GM21723 (cell line): ENCODE measurements around the gene OTOF.
"Not testable (repeated sequence)": the region's sequence is repeated elsewhere in the genome, so short reads cannot be mapped to it uniquely, and the experiment has no call there.

Experiments used
- ATAC-seq: cut with Tn5 transposase; IDR thresholded peaks from one replicate; pipeline ENCODE4 v1.9.1; 2021; ENCODE audit warnings: mild to moderate bottlenecking, moderate library complexity; ENCODE audit not compliant: unreplicated experiment

OTOF gene

GRCh38 chr2:26481706-26482105, 3.8 kb upstream of the OTOF start:
- ATAC-seq: no peak

DNA sequence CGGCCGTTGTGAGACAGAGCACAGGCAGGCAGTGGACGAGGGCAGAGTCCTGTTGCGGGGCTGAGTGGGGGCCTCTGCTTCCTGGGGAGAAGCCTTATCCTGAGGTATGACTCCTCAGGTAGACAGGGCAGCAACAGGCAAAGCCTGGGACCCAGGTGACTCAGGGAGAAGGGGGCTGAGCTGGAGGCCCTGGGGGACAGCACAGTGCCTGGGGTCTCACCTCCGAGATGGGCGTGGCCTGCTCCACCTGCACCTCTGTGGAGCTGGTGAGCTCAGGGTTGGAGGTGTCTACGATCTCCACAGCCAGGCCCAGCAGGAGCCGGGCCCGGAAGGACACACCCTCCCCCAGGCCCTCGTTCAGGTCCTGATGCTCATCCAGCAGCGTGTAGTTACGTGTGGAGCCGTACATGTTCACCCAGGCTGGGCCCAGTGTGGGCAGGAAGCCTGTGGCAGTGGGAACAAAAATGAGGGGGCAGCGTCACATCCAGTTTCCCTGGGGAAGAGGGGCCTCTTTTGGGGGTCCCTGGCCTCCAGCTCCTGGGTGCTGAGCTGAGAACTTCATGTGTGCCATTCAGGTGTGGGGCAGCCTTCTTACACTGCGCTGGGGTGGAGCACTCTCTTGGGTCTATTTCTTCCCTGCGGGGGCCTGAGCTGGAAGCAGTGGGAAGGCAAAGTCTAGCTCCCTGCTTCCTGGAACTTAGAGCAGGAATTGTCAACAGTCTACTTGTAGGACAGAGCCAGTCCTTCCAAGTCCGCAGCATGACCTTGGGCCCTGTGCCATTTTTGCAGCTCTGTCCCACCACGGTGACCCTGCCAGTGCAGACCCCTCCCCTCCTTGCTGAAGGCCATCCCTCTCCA, 2.9 kb upstream of the OTOF start:
- ATAC-seq: no peak

DNA sequence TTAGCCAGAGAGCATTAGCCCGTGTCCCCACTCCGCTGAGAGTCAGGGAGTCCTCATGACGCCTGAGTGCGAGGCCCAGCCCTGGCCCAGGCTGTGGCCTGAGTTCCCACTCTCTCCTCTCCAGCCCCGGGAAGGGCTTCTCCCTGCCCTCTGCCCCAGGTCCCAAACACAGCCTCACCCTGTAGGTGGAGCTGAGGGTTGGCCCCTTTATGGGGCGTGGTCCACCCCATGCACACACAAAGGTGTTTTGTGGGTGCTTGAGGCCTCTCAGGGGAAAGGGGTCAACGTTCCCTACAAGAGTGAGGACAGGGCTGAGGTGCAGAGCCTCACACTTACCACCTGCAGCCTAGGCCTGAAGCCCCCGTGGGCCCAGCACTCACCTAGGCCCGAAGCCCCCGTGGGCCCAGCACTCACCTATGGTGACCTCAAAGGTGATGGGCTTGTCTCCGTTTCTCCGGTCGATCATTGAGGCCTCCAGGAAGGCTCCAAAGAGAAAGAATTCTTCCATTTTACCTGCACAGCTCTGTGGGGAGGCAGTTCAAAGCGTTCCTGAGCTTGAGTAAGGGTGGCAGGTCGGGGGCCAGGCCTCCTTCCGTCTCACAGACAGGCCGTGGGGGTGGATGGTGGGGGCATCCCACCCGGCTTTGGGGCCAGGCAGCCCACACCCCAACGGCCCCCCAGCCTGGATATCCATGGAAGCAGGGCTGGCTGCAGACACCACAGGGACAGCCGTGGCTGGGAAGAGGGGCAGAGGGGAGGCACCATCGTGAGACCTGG, 2.1 kb upstream of the OTOF start:
- ATAC-seq: no peak

DNA sequence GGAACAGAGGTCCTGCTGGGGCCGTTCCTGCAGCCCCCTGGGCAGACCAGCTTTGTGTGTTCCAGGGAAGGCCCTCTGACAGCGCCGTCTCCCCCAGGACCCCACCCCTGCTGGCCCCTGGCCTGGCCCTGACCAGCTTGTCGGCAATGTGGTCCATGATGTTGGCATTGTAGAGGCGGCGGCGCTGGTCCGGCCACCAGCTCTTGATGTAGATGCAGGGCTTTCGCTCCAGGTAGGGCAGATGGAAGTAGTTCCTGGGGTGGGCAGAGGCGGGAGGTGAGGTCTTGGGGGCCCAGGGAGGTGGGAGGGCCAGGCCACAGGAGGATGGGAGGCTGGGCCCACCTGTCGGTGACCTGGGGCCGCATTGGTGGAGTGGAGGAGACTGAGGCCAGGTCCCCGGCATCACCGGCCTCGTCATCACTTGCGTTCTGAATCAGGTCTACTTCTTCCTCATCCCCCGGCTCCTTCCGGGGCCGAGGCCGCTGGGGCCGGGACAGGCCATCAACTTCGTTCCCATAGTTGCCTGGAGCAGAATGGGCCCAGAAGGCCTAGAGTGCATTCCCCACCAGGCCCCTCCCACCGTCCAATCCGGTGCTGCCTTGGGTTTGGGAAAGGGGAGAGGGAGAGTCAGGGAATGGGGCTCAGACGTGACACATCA, 1.3 kb upstream of the OTOF start:
- ATAC-seq: no peak

- ATAC-seq: no peak
Observed at GRCh38 chr2:26478366-26478765, 442 bp upstream of the OTOF start.

DNA sequence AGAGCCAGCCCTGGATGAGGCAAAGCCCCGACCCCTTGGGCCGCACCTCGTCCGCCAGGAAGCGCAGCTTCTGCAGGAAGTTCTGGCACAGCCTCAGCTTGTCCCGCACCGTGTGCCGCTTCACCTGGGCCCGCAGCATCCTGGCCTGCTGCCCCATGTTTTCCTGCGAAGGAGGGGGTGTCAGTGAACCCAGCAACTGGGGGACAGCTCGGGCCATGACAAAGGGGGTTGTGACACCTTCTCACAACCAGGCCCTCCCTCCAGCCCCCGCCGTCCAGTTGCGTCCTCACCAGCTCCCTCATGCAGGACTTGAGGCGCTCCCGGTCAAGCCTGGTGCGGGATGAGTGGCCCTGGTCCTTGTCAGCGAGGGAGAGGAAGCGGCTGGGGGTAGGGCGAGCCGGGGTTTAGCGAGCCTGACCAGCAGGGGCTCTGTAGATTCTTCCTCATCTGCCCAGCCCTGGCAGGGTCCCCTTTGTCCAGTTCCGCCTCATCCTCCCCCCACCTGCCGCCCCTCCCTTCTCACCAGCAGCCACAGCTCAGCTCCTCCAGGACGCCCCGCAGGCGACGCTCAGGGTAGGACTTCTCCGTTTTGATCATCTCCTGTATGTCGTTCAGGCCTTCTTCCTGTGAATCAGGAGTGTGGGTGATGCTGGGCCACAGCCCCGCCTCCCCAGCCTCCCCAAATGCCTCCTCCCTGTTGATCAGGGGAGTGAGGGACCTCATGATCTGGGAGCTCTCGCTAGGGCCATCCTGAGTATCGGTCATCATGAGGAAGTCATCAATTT, 606 bp downstream of the OTOF start:
- ATAC-seq: no peak

DNA sequence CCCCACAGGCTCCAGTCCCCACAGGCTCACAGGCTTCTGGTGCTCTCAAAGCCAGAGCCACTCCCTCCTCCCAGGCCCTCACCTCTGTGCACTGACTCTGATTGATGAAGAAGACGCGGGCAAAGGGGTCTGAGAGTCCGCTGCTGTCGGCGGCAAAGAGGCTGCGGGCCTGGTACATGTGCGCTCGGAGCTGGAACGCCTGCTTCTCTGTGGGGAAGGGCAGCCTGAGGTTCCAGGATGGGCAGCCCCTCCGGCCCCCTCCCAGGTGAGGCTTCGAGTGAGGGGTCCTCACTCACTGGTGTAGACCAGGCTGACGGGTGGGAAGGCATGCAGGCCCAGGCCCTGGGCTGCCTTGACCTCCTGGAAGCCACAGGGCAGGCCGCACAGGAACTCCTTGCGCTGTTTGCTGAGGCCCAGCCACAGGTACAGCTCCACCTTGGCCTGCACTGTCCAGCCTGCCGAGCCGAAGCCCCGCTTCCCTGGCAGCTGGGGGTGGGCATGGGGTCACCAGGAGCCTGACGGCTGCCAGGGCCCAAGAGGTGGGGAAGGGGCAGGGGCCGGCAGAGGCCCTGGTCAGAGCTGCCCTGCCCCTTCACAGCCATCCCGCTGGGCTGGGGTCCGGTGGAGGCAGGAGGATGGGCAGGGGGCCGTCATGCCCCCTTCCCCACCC, 2.0 kb downstream of the OTOF start:
- ATAC-seq: no peak

GRCh38 chr2:26475037-26475436, 2.9 kb downstream of the OTOF start:
- no peak for ATAC-seq

- no peak for ATAC-seq
Observed at GRCh38 chr2:26474261-26474785, 3.6 kb downstream of the OTOF start.

GRCh38 chr2:26473796-26474195, 4.1 kb downstream of the OTOF start:
- ATAC-seq: no peak

DNA sequence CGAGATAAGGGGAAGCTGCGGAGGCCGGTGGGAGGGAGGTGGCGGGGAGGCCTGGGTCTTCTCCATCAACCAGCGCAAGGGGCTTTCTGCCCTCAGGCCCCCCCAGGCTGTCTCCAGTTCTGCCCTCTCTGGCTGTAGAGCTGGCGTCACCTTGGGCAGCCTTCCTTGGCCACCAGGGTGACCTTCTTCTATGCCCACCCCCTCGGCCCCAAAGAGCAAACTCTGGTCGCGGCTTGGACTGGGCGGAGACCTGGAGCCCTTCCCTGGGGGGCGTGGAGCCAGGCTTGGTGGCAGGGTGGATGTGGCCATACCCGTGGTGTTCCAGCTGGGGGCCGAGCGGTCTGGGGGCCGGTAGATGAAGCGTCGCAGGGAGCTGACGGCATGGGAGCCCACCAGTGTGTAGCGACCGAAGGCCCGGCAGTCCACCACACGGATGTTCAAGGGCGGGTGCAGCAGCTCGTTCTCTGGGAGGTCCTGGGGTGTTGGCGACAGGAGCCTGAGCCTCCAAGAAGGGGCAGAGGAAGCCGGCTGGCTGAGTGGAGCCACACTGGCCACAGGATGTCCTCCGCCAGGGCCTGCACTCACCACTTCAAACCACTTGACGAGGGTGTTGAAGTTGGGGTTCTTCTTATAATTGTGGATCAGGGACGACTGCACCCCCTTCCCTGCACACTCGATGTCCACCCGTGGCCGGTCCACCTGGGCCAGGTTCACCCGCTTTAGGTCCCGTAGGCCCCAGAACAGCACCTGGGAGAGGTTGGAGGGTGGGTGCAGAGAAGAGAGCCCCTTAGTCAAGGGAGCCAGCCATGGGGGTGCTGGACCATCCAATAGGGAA, 4.9 kb downstream of the OTOF start:
- ATAC-seq: no peak

- ATAC-seq: no peak
Observed at GRCh38 chr2:26471766-26472706, 5.9 kb downstream of the OTOF start.

DNA sequence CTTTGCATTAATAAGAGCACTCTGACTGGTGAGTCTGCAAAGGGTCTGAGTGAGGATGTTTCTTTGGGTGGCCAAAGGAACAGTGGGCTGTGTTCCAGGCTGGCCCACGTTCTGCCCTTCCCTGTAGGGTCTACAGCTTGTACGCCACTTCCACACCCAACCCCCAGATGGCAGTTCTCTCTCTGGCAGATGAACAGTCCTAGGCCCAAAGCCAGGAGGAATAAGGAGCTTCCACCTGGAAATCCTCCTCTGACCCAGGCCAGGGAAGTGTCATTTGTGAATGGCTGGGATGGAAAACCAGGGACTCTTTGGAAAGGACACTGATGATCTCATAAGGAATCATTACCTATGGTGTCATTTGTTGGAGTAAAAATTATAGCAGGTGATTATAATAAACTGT, 6.6 kb downstream of the OTOF start:
- ATAC-seq: no peak

DNA sequence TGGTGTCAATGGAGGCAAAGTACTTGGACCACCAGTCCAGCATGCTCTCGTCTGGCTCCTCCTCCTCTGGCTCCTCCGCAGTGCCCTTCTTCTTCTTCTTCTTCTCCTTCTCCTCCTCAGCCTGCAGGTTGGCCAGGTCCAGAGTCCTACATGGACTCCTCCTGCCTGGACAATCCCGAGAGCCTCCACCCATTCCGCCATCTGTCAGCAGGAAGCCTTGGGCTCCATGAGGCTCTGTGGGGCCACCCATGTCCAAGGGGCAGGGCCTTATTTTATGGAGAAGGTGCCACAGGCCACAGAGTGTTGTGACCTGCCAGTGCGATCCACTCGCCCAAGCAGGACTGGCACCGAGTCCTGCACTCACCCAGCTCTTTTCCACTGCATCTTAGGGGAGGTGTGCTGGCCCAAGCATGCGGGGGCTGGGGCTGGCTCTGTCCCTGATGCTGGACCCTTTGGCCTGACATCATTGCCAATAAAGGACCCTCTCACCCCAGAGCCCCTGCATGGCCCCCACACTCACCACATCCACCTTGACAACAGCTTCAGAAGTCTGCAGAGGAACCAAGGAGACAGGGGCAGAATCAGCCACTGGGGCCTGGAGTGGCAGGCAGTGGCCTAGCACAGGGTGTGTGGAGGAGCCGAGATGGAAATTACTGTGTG, 7.2 kb downstream of the OTOF start:
- no peak for ATAC-seq

- no peak for ATAC-seq
Observed at GRCh38 chr2:26469955-26470354, 8.0 kb downstream of the OTOF start.

DNA sequence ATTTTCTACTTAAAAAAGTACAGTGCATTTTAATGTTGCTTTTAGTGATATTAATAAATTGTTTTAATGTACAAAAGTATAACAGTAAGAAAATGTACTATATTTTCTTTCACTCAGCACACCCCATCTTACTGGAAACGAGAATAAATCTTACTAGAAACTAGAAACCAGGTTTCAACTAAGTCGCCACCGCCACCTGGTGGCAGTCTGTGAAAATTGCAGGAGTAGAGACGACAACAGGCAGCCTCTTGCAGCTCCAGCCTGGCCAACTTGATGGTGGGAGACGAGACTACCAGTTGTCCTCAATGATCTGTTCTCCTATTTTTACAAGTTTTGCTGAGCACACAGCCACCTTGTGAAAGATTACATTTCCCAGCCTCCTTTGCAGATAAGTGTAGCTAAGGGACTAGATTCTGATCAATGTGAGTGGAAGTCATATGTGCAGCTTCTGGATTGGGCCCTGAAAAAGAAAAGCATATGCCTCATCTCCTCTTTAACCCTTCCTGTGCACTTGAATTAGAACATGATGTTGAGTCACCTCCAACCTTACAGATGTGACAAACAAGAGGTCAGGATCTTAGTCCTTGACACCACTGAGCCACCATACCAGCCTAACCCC, 8.7 kb downstream of the OTOF start:
- no peak for ATAC-seq

DNA sequence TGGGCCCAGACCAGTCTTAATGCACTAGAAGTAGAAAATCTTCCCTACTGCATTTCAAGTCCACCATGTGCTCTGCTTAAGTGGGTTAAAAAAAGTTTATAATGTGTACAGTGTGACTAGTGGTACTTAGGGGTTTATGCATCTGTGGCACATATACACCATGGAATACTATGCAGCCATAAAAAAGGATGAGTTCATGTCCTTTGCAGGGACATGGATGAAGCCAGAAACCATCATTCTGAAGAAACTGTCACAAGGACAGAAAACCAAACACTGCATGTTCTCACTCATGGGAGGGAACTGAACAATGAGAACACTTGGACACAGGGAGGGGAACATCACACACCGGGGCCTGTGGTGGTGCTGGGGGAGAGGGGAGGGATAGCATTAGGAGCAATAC, 9.4 kb downstream of the OTOF start:
- ATAC-seq: not testable (repeated sequence)
